GM12865 (cell line): ENCODE measurements around the gene CCDC190.
"Not testable (repeated sequence)": the region's sequence is repeated elsewhere in the genome, so short reads cannot be mapped to it uniquely, and the experiment has no call there.

Experiments
- DNase-seq: peaks from one replicate; pipeline ENCODE4 v3.0.0; 2010; ENCODE audit warnings: low read depth
- H3K4me3 ChIP-seq: 2 replicates; pipeline ENCODE4 v1.5.1; 2011; ENCODE audit warnings: mild to moderate bottlenecking, low read depth, low read length, control low read depth
- TF ChIP-seq, protein P1 (sequence below): IDR thresholded peaks from 2 replicates; pipeline ENCODE4 v1.5.1; 2011; ENCODE audit warnings: low read length, control low read depth, low read depth, inconsistent platforms; ENCODE audit not compliant: insufficient read depth; ENCODE audit errors: missing control alignments

CCDC190 gene

GRCh38 chr1:162822391-162823200 lies 38.4 kb downstream of the CCDC190 start:
- peak overlapping the region; percentile 1 for H3K4me3 ChIP-seq
- TF ChIP-seq, protein P1, sequence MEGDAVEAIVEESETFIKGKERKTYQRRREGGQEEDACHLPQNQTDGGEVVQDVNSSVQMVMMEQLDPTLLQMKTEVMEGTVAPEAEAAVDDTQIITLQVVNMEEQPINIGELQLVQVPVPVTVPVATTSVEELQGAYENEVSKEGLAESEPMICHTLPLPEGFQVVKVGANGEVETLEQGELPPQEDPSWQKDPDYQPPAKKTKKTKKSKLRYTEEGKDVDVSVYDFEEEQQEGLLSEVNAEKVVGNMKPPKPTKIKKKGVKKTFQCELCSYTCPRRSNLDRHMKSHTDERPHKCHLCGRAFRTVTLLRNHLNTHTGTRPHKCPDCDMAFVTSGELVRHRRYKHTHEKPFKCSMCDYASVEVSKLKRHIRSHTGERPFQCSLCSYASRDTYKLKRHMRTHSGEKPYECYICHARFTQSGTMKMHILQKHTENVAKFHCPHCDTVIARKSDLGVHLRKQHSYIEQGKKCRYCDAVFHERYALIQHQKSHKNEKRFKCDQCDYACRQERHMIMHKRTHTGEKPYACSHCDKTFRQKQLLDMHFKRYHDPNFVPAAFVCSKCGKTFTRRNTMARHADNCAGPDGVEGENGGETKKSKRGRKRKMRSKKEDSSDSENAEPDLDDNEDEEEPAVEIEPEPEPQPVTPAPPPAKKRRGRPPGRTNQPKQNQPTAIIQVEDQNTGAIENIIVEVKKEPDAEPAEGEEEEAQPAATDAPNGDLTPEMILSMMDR = no peak
- DNase-seq = no peak

DNA sequence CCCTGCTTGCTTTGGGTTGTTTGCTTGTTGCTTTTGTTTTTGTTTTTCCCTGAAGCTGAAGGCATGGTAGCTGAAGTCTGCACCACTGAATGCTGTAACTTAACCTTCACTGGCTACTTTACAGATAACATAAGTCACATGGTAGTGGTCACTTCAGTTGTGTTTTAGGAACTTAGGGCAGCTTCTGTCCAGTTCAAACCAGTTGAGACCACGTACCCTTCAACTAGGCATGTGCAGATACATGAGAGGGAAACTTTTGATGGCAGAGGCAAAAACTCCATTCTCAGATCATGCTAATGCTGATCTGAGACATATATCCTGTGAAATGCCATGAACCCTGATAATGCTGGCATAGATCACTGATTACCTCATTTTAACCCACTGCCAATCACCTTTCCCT lies 42.3 kb downstream of the CCDC190 start:
- DNase-seq, H3K4me3 ChIP-seq: not testable (repeated sequence)

DNA sequence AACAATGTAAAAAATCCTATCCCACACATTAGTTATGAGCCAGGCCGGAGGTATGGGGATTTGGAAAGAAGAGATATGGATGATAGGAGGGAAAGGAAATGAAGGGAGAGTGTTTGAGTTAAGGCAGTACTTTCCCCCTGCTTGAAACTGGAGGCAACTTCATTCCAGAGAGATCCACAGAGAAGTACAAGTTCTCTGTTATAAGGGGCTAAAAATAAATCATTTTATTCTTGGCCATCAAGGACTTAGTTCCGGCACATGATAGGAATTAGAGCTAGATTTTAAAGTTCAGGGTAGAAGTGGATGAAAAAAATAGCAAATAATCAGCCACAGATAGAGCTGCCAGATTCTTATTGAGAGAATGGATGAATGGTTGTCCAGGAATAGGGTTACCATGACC lies 42.8 kb downstream of the CCDC190 start:
- not testable (repeated sequence) for DNase-seq, H3K4me3 ChIP-seq

- not testable (repeated sequence) for DNase-seq, H3K4me3 ChIP-seq
Observed at GRCh38 chr1:162812357-162812756, 48.6 kb downstream of the CCDC190 start.

DNA sequence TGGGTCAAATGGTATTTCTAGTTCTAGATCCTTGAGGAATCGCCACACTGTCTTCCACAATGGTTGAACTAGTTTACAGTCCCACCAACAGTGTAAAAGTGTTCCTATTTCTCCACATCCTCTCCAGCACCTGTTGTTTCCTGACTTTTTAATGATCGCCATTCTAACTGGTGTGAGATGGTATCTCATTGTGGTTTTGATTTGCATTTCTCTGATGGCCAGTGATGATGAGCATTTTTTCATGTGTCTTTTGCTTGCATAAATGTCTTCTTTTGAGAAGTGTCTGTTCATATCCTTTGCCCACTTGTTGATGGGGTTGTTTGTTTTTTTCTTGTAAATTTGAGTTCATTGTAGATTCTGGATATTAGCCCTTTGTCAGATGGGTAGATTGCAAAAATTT lies 53.5 kb downstream of the CCDC190 start:
- DNase-seq, H3K4me3 ChIP-seq: not testable (repeated sequence)
